HL-60 (cell line): ENCODE results near the gene SNRPB.

Experiments
- DNase-seq, 2 experiments: peaks; one replicate each; pipeline ENCODE4 v3.0.0-alpha.2; 2010 to 2020; ENCODE audit warnings: low read depth in 1 of 2, low spot score in 1 of 2
- H3K27ac ChIP-seq: fragments of 250-450 bp; sonication (Bioruptor Pico); replicated peaks from 2 replicates; pipeline ENCODE4 v1.5.1; 2020; ENCODE audit warnings: mild to moderate bottlenecking, moderate library complexity
- H3K27me3 ChIP-seq: fragments of 250-450 bp; sonication (Bioruptor Pico); 2 replicates; pipeline ENCODE4 v1.5.1; 2021; ENCODE audit warnings: mild to moderate bottlenecking, moderate library complexity; ENCODE audit not compliant: insufficient read depth, poor library complexity, severe bottlenecking
- H3K4me3 ChIP-seq: replicated peaks from 2 replicates; pipeline ENCODE4 v1.5.1; 2011; ENCODE audit warnings: mild to moderate bottlenecking, control low read depth, low read length; ENCODE audit not compliant: insufficient read depth
- CTCF ChIP-seq: IDR thresholded peaks from one replicate; pipeline ENCODE4 v1.5.1; 2011; ENCODE audit warnings: low read length, control low read depth, inconsistent platforms; ENCODE audit not compliant: insufficient read depth
- GABPA ChIP-seq: IDR thresholded peaks from 2 replicates; pipeline ENCODE4 v1.6.1; 2012; ENCODE audit warnings: low read depth
- POLR2AphosphoS5 ChIP-seq: IDR thresholded peaks from 2 replicates; pipeline ENCODE4 v1.6.1; 2012; ENCODE audit warnings: low read depth
- REST ChIP-seq: IDR thresholded peaks from 2 replicates; pipeline ENCODE4 v1.6.1; 2012; ENCODE audit warnings: low read depth; ENCODE audit not compliant: insufficient replicate concordance
- SPI1 ChIP-seq: IDR thresholded peaks from 2 replicates; pipeline ENCODE4 v1.6.1; 2012; ENCODE audit warnings: low read depth, mild to moderate bottlenecking, borderline replicate concordance

SNRPB gene

DNA sequence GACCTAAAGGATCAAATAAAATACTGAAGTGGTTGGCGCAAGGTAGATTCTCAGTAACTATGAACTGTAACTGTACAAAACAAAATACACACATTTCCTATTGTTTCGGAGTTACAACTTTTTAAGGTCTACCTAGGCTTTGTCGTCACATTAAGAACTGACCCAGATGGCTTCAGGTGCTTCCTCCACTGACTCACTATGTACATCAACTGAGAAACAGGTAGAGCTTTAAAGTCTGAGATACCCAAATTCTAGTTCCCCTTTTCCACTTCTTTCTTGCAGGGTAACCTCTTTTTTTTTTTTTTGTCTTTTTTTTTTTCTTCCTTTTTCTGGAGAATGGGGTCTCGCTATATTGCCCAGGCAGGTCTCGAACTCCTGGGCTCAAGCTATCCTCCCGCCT is 5.5 kb downstream of the SNRPB start:
- TF ChIP-seq POLR2AphosphoS5 = no peak
- TF ChIP-seq CTCF = no peak
- no peak for TF ChIP-seq GABPA
- TF ChIP-seq SPI1 = no peak
- no peak for TF ChIP-seq REST
- Histone ChIP-seq H3K27me3 (no peaks in the 10 kb centered on the region), H3K4me3 (no peak overlapping the region), H3K27ac (no peak overlapping the region)
- no peak for DNase-seq

GRCh38 chr20:2463616-2464365 is 6.8 kb downstream of the SNRPB start:
- DNase-seq = no peak
- TF ChIP-seq CTCF (no peak), REST (no peak), GABPA (no peak), SPI1 (no peak), POLR2AphosphoS5 (no peak)
- no peak overlapping the region for H3K4me3 ChIP-seq
- H3K27ac ChIP-seq = no peak overlapping the region
- H3K27me3 ChIP-seq = no peaks in the 10 kb centered on the region

DNA sequence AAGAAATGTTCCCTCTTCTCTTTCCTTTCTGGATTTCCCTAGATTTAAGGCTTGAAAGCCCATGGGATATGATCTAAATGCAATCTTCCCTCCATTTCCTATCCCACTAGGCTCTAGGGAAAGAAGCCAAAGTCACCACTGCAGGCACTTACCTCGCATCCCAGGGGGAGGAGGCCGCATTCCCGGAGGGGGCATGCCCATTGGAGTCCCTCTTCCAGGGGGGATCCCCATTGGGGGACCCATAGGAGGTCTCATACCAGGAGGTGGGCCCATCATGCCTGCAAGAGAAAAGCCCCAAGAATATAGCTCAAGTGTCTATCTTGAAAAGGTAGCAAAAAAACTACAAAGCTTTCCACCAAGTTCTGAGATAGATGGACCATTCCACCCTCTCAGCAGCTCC is 8.1 kb downstream of the SNRPB start:
- no peak for DNase-seq
- no peak for TF ChIP-seq GABPA
- TF ChIP-seq POLR2AphosphoS5 = no peak
- TF ChIP-seq CTCF = no peak
- no peak for TF ChIP-seq REST
- no peak for TF ChIP-seq SPI1
- H3K4me3 ChIP-seq = no peak overlapping the region
- no peaks in the 10 kb centered on the region for H3K27me3 ChIP-seq
- no peak overlapping the region for H3K27ac ChIP-seq
